Measurements from ENCODE around the gene ADAMTS8. TPM values are rescaled to one million over a fixed set of nuclear protein-coding genes. Genes with fewer than 3 reads are reported as not detected.

Gene ADAMTS8
- polyA plus RNA-seq, 1 donor (not counting 4 experiments of a cell fraction or from before 2014, with no cell fraction given) = not detected

- no peaks in the 10 kb centered on the region for H3K36me3 ChIP-seq (ENCODE audit: control insufficient read depth in 2 of 2, extremely low read depth in 1 of 2, insufficient read depth in 2 of 2, low read length in 2 of 2)
- DNase-seq (ENCODE audit: low read depth, low spot score) (no peak), FAIRE-seq (no peak)
- no peak overlapping the region for H3K4me3 ChIP-seq (ENCODE audit: control insufficient read depth in 2 of 3, extremely low read depth in 1 of 3, insufficient read depth in 2 of 3, low read depth in 1 of 3, low read length in 3 of 3)
- no peak overlapping the region for H3K9ac ChIP-seq (ENCODE audit: control insufficient read depth, extremely low read depth, insufficient read depth, low read length)
- no peaks in the 10 kb centered on the region for H3K9me1 ChIP-seq (ENCODE audit: control insufficient read depth, extremely low read depth, insufficient read depth, low read length)
- H3K27me3 ChIP-seq (ENCODE audit: control insufficient read depth, extremely low read depth, insufficient read depth, low read length) = no peaks in the 10 kb centered on the region
- no peaks in the 10 kb centered on the region for H3K79me2 ChIP-seq (ENCODE audit: control insufficient read depth, insufficient read depth, low read length)
- dilution Hi-C loops (cut with MboI; ENCODE audit: extremely low pct_ligation_motif_present, low sequenced_read_pairs) = no loop called here
- TF ChIP-seq CTCF (optimal IDR thresholded peaks at IDR 0.05 in 1 of 3, IDR thresholded peaks at IDR 0.05 in 1 of 3, conservative IDR thresholded peaks at IDR 0.05 in 1 of 3; ENCODE audit: extremely low read depth in 1 of 3, insufficient read depth in 2 of 3, low read length in 3 of 3) = no peak
- TF ChIP-seq EZH2 (IDR thresholded peaks at IDR 0.05; ENCODE audit: low read length) = no peak
- no peaks in the 10 kb centered on the region for H3K9me3 ChIP-seq (ENCODE audit: control insufficient read depth, low read depth, low read length)
- H3K4me1 ChIP-seq (ENCODE audit: control insufficient read depth, extremely low read depth, insufficient read depth, low read length) = no peaks in the 10 kb centered on the region
- no peak overlapping the region for H3K27ac ChIP-seq (ENCODE audit: control insufficient read depth, insufficient read depth, low read length)
- no peak overlapping the region for H3K4me2 ChIP-seq (ENCODE audit: control insufficient read depth, extremely low read depth, insufficient read depth, low read depth, low read length)
- no peak overlapping the region for H2AFZ ChIP-seq (ENCODE audit: control insufficient read depth, low read length)
- H4K20me1 ChIP-seq (ENCODE audit: control insufficient read depth, extremely low read depth, insufficient read depth, low read length) = no peaks in the 10 kb centered on the region
Observed at GRCh38 chr11:130383344-130384211, 44.8 kb downstream of the ADAMTS8 start.

- no peaks in the 10 kb centered on the region for H4K20me1 ChIP-seq (ENCODE audit: control insufficient read depth, extremely low read depth, insufficient read depth, low read length)
- no peaks in the 10 kb centered on the region for H3K9me1 ChIP-seq (ENCODE audit: control insufficient read depth, extremely low read depth, insufficient read depth, low read length)
- no peak for TF ChIP-seq EZH2 (IDR thresholded peaks at IDR 0.05; ENCODE audit: low read length)
- TF ChIP-seq CTCF (optimal IDR thresholded peaks at IDR 0.05 in 1 of 3, IDR thresholded peaks at IDR 0.05 in 1 of 3, conservative IDR thresholded peaks at IDR 0.05 in 1 of 3; ENCODE audit: extremely low read depth in 1 of 3, insufficient read depth in 2 of 3, low read length in 3 of 3) = no peak
- H3K4me1 ChIP-seq (ENCODE audit: control insufficient read depth, extremely low read depth, insufficient read depth, low read length) = no peaks in the 10 kb centered on the region
- no peak overlapping the region for H3K4me2 ChIP-seq (ENCODE audit: control insufficient read depth, extremely low read depth, insufficient read depth, low read depth, low read length)
- no peak overlapping the region for H2AFZ ChIP-seq (ENCODE audit: control insufficient read depth, low read length)
- DNase-seq (ENCODE audit: low read depth, low spot score) (no peak), FAIRE-seq (no peak)
- H3K79me2 ChIP-seq (ENCODE audit: control insufficient read depth, insufficient read depth, low read length) = no peaks in the 10 kb centered on the region
- no peaks in the 10 kb centered on the region for H3K27me3 ChIP-seq (ENCODE audit: control insufficient read depth, extremely low read depth, insufficient read depth, low read length)
- no peaks in the 10 kb centered on the region for H3K36me3 ChIP-seq (ENCODE audit: control insufficient read depth in 2 of 2, extremely low read depth in 1 of 2, insufficient read depth in 2 of 2, low read length in 2 of 2)
- H3K9me3 ChIP-seq (ENCODE audit: control insufficient read depth, low read depth, low read length) = no peaks in the 10 kb centered on the region
- dilution Hi-C loops (cut with MboI; ENCODE audit: extremely low pct_ligation_motif_present, low sequenced_read_pairs) = no loop called here
- H3K4me3 ChIP-seq (ENCODE audit: control insufficient read depth in 2 of 3, extremely low read depth in 1 of 3, insufficient read depth in 2 of 3, low read depth in 1 of 3, low read length in 3 of 3) = no peak overlapping the region
- H3K27ac ChIP-seq (ENCODE audit: control insufficient read depth, insufficient read depth, low read length) = no peak overlapping the region
- H3K9ac ChIP-seq (ENCODE audit: control insufficient read depth, extremely low read depth, insufficient read depth, low read length) = no peak overlapping the region
Observed at GRCh38 chr11:130381317-130381716, 47.1 kb downstream of the ADAMTS8 start.
